Tibial artery (tissue), 4 donors: ENCODE data around the gene GLT1D1.

Experiments used
- DNase-seq, 2 donors: peaks; one replicate each; pipeline ENCODE4 v3.0.0-alpha.2; 2019
- H3K27ac ChIP-seq, 2 donors: fragments of 200-600 bp; sonication (generic) in 1 of 2; 1 replicate in 1 of 2; 2 replicates in 1 of 2; pipeline ENCODE4 v1.5.1; 2018 to 2019; ENCODE audit warnings: mild to moderate bottlenecking in 1 of 2
- H3K27me3 ChIP-seq, 2 donors: fragments of 200-600 bp; sonication (generic) in 1 of 2; one replicate each; pipeline versions ENCODE4 v1.5.1 to v1.6.0; 2016 to 2019
- H3K36me3 ChIP-seq, 3 donors: fragments of 200-600 bp; sonication (generic) in 2 of 3; one replicate each; pipeline ENCODE4 v1.5.1; 2016 to 2019; ENCODE audit warnings: mild to moderate bottlenecking in 2 of 3
- H3K4me1 ChIP-seq, 4 donors: fragments of 200-600 bp; sonication (generic) in 2 of 4; 1 replicate in 3 of 4; 2 replicates in 1 of 4; pipeline ENCODE4 v1.5.1; 2016 to 2019
- H3K4me3 ChIP-seq, 2 donors: fragments of 200-600 bp; sonication (generic) in 1 of 2; 1 replicate in 1 of 2; 2 replicates in 1 of 2; pipeline ENCODE4 v1.5.1; 2018 to 2019; ENCODE audit warnings: mild to moderate bottlenecking in 2 of 2
- H3K9me3 ChIP-seq, 3 donors: fragments of 200-600 bp; sonication (generic) in 1 of 3; one replicate each; pipeline ENCODE4 v1.5.1; 2016 to 2019
- CTCF ChIP-seq, 2 experiments: fragments of 200-600 bp in 1 of 2; fragments of 450-650 bp in 1 of 2; IDR thresholded peaks; one replicate each; pipeline ENCODE4 v1.5.1; 2017 to 2019; ENCODE audit warnings: antibody characterized with exemption in 2 of 2, mild to moderate bottlenecking in 1 of 2, moderate library complexity in 1 of 2
- intact Hi-C: fragments of 100-400 bp; cut with DNase I; formaldehyde crosslinking; loops from one replicate; pipeline ENCODE4 v1.15.0; 2023; ENCODE audit warnings: low total_unique reads

The GLT1D1 gene

GRCh38 chr12:128852026-128852698 lies 1.1 kb upstream of the GLT1D1 start:
- Histone ChIP-seq H3K9me3 (no peaks in the 10 kb centered on the region), H3K27me3 (peaks cover 0 to 33% of the 10 kb centered on the region in 2 donors), H3K36me3 (no peaks in the 10 kb centered on the region), H3K4me1 (peaks cover 0 to 8% (median 3%) of the 10 kb centered on the region in 4 donors), H3K4me3 (no peak overlapping the region), H3K27ac (no peak overlapping the region)
- peak in 1 of 2 donors; percentile 48 for DNase-seq
- TF ChIP-seq CTCF (IDR thresholded peaks at IDR 0.05): no peak
- intact Hi-C loops: no loop called here

- Histone ChIP-seq H3K27me3 (peaks cover 0 to 33% of the 10 kb centered on the region in 2 donors), H3K27ac (no peak overlapping the region), H3K36me3 (no peaks in the 10 kb centered on the region), H3K4me3 (no peak overlapping the region), H3K4me1 (peaks cover 0 to 8% (median 3%) of the 10 kb centered on the region in 4 donors), H3K9me3 (no peaks in the 10 kb centered on the region)
- DNase-seq: no peak
- no peak for TF ChIP-seq CTCF (IDR thresholded peaks at IDR 0.05)
- intact Hi-C loops: no loop called here
Observed at GRCh38 chr12:128853600-128854197, 421 bp downstream of the GLT1D1 start.

- H3K36me3 ChIP-seq: no peaks in the 10 kb centered on the region
- no peak for TF ChIP-seq CTCF (IDR thresholded peaks at IDR 0.05)
- peaks cover 0 to 8% (median 3%) of the 10 kb centered on the region in 4 donors for H3K4me1 ChIP-seq
- intact Hi-C loops: no loop called here
- peaks cover 0 to 36% of the 10 kb centered on the region in 2 donors for H3K27me3 ChIP-seq
- no peak overlapping the region for H3K4me3 ChIP-seq
- DNase-seq: no peak
- no peak overlapping the region for H3K27ac ChIP-seq
- no peaks in the 10 kb centered on the region for H3K9me3 ChIP-seq
Observed at GRCh38 chr12:128856035-128856790, 2.9 kb downstream of the GLT1D1 start.

GRCh38 chr12:128856791-128857078 lies 3.5 kb downstream of the GLT1D1 start:
- Histone ChIP-seq H3K4me3 (no peak overlapping the region), H3K9me3 (no peaks in the 10 kb centered on the region), H3K4me1 (peaks cover 0 to 8% (median 3%) of the 10 kb centered on the region in 4 donors), H3K36me3 (no peaks in the 10 kb centered on the region), H3K27ac (no peak overlapping the region), H3K27me3 (peaks cover 0 to 36% of the 10 kb centered on the region in 2 donors)
- DNase-seq: no peak
- intact Hi-C loops: no loop called here
- no peak for TF ChIP-seq CTCF (IDR thresholded peaks at IDR 0.05)

- no peaks in the 10 kb centered on the region for H3K9me3 ChIP-seq
- no peak overlapping the region for H3K27ac ChIP-seq
- no peak for TF ChIP-seq CTCF (IDR thresholded peaks at IDR 0.05)
- H3K27me3 ChIP-seq: peaks cover 0 to 33% of the 10 kb centered on the region in 2 donors
- no peak for DNase-seq
- intact Hi-C loops: no loop called here
- no peaks in the 10 kb centered on the region for H3K36me3 ChIP-seq
- no peak overlapping the region for H3K4me3 ChIP-seq
- peaks cover 0 to 8% (median 3%) of the 10 kb centered on the region in 4 donors for H3K4me1 ChIP-seq
Observed at GRCh38 chr12:128857133-128857763, 4.0 kb downstream of the GLT1D1 start.
